ENCODE measurements around the gene MAGEA6.
"Not testable (repeated sequence)": the region's sequence is repeated elsewhere in the genome, so short reads cannot be mapped to it uniquely, and the experiment has no call there.

GRCh38 chrX:152769549-152770289 lies at the start of gene MAGEA6:
- not testable (repeated sequence) for TF ChIP-seq CTCF (IDR thresholded peaks at IDR 0.05); EZH2 (IDR thresholded peaks at IDR 0.05; ENCODE audit: borderline replicate concordance, insufficient read depth, low read depth, low read length, poor library complexity, severe bottlenecking)
